Activated naive CD8-positive, alpha-beta T cell treated with anti-CD3 and anti-CD28 coated beads for 36 hours (primary cell): ENCODE measurements around the gene TBC1D22A. TPM values are rescaled to one million over a fixed set of nuclear protein-coding genes. Genes with fewer than 3 reads are reported as not detected.

Source experiments
- DNase-seq: peaks from one replicate; pipeline ENCODE4 v3.0.0; 2021
- H3K27ac Mint-ChIP-seq: one replicate; pipeline ENCODE4 v1.8.0; 2022; ENCODE audit warnings: mild to moderate bottlenecking, moderate library complexity, mixed read lengths
- H3K27me3 Mint-ChIP-seq: one replicate; pipeline ENCODE4 v1.8.0; 2022; ENCODE audit warnings: mild to moderate bottlenecking, mixed read lengths
- H3K36me3 Mint-ChIP-seq: one replicate; pipeline ENCODE4 v1.8.0; 2021; ENCODE audit warnings: mild to moderate bottlenecking, mixed read lengths
- H3K4me1 Mint-ChIP-seq: one replicate; pipeline ENCODE4 v1.8.0; 2021; ENCODE audit warnings: mixed read lengths
- H3K4me3 Mint-ChIP-seq: one replicate; pipeline ENCODE4 v1.8.0; 2022; ENCODE audit warnings: mild to moderate bottlenecking, moderate library complexity, mixed read lengths
- H3K9me3 Mint-ChIP-seq: one replicate; pipeline ENCODE4 v1.8.0; 2022; ENCODE audit warnings: mixed read lengths
- total RNA-seq, 2 experiments: library from RNA; stranded (reverse); gene quantifications; one replicate each; pipeline ENCODE4 v1.2.3, GENCODE V29; 2021

Gene TBC1D22A
- total RNA-seq, 2 experiments from 2014 or later = 42.1 to 42.4 TPM

DNA sequence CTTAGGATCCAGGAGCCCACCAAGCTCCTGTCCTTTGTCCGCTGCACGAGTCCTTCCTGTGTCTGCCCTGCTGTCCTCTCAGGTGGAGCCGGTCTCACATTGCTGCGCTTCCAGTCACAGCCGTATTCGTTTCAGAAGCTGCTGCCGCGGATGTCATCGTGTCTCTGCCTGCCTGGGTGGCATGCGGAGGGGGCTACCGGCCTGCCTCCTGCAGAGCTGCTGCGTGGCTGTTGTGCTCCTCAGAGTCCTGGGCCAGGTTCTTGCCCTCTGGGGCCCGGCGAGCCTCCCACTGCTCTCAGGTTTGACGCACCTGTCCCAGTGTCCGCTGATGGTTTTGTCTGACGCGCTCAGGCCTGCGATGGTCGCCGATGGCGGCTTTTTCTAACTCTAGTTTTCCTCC lies 254.2 kb downstream of the TBC1D22A start:
- H3K27ac Mint-ChIP-seq = no peak overlapping the region
- H3K9me3 Mint-ChIP-seq = no peaks in the 10 kb centered on the region
- H3K36me3 Mint-ChIP-seq = peaks cover 25% of the 10 kb centered on the region
- no peak overlapping the region for H3K4me3 Mint-ChIP-seq
- peaks cover 5% of the 10 kb centered on the region for H3K4me1 Mint-ChIP-seq
- no peaks in the 10 kb centered on the region for H3K27me3 Mint-ChIP-seq
- no peak for DNase-seq

DNA sequence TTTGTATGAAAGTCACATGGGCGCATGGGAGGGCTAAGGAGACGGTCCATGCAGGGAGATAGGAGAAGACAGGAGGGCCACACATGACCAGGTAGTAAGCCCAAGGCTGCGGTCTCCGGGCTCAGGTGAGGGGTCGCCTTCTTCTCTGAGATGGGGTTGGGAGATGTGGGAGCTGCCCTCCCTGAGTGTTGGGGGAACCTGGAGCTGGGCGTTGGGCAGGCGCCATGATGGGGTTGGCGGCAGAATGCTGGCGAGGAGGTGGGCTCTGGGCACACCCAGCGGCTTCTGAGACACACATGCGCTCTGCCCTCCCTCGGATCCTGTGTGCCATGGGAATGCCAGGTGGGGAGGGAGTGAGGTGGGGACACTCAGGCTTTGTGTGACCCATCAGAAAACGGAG lies 254.8 kb downstream of the TBC1D22A start:
- no peaks in the 10 kb centered on the region for H3K9me3 Mint-ChIP-seq
- H3K27ac Mint-ChIP-seq = no peak overlapping the region
- H3K4me3 Mint-ChIP-seq = no peak overlapping the region
- H3K27me3 Mint-ChIP-seq = no peaks in the 10 kb centered on the region
- H3K4me1 Mint-ChIP-seq = peaks cover 8% of the 10 kb centered on the region
- peaks cover 25% of the 10 kb centered on the region for H3K36me3 Mint-ChIP-seq
- DNase-seq = no peak

GRCh38 chr22:47018010-47018910 lies 255.8 kb downstream of the TBC1D22A start:
- H3K27me3 Mint-ChIP-seq = no peaks in the 10 kb centered on the region
- H3K4me1 Mint-ChIP-seq = peaks cover 11% of the 10 kb centered on the region
- H3K9me3 Mint-ChIP-seq = no peaks in the 10 kb centered on the region
- DNase-seq = no peak
- no peak overlapping the region for H3K27ac Mint-ChIP-seq
- peaks cover 26% of the 10 kb centered on the region for H3K36me3 Mint-ChIP-seq
- H3K4me3 Mint-ChIP-seq = no peak overlapping the region

DNA sequence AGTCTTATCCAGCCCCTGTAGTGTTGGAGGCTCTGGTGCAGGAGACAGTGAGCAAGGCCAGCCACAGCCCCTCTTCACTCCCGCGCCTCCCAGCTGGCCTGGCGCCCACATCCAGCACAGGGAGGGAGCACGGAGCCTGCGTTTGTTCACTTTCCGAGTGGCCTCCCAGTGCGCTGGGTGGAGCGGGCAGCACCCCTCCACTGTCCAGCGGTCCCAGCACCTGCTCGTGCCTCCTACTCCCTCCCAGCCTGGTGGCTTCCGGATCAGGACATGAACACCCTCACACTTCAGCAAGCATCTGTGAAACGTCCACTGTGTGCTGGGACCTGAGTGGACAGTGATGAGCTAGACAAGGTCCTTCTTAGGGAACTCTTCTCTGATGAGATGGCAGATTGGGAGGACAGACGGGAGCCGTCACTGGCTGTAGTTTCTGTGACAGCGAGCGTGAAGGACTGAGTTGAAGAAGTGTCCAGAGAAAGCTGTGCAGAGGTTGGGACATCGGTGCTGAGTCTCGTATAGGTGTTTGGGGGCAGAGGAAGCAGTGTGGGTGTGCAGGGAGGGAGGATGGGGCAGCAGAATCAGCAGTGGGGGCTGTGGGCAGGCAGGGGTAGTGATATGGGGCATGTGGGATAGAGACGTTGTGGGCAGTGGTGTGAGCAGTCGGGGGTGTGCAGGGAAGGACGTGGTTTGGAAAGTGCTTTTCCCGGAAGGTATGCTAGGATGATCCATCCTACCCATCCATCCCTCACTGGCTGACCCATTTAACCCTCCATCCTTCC lies 256.8 kb downstream of the TBC1D22A start:
- Mint-ChIP-seq H3K36me3 (peaks cover 26% of the 10 kb centered on the region), H3K27me3 (no peaks in the 10 kb centered on the region), H3K4me1 (peaks cover 13% of the 10 kb centered on the region), H3K9me3 (no peaks in the 10 kb centered on the region), H3K4me3 (no peak overlapping the region), H3K27ac (no peak overlapping the region)
- DNase-seq = no peak

GRCh38 chr22:47020166-47020565 lies 257.7 kb downstream of the TBC1D22A start:
- Mint-ChIP-seq H3K4me1 (peaks cover 13% of the 10 kb centered on the region), H3K27me3 (no peaks in the 10 kb centered on the region), H3K9me3 (no peaks in the 10 kb centered on the region), H3K4me3 (no peak overlapping the region), H3K27ac (no peak overlapping the region), H3K36me3 (peaks cover 29% of the 10 kb centered on the region)
- DNase-seq = no peak

GRCh38 chr22:47021371-47022074 lies 259.1 kb downstream of the TBC1D22A start:
- Mint-ChIP-seq H3K4me1 (peaks cover 16% of the 10 kb centered on the region), H3K27ac (no peak overlapping the region), H3K27me3 (no peaks in the 10 kb centered on the region), H3K4me3 (no peak overlapping the region), H3K9me3 (no peaks in the 10 kb centered on the region), H3K36me3 (peaks cover 26% of the 10 kb centered on the region)
- no peak for DNase-seq

GRCh38 chr22:47022075-47022473 lies 259.6 kb downstream of the TBC1D22A start:
- H3K4me1 Mint-ChIP-seq = peaks cover 16% of the 10 kb centered on the region
- no peaks in the 10 kb centered on the region for H3K9me3 Mint-ChIP-seq
- DNase-seq = no peak
- H3K36me3 Mint-ChIP-seq = peaks cover 25% of the 10 kb centered on the region
- no peak overlapping the region for H3K27ac Mint-ChIP-seq
- H3K4me3 Mint-ChIP-seq = no peak overlapping the region
- no peaks in the 10 kb centered on the region for H3K27me3 Mint-ChIP-seq

GRCh38 chr22:47022475-47022874 lies 260.0 kb downstream of the TBC1D22A start:
- Mint-ChIP-seq H3K4me3 (no peak overlapping the region), H3K27ac (no peak overlapping the region), H3K27me3 (no peaks in the 10 kb centered on the region), H3K4me1 (peaks cover 16% of the 10 kb centered on the region), H3K9me3 (no peaks in the 10 kb centered on the region), H3K36me3 (peaks cover 24% of the 10 kb centered on the region)
- no peak for DNase-seq

DNA sequence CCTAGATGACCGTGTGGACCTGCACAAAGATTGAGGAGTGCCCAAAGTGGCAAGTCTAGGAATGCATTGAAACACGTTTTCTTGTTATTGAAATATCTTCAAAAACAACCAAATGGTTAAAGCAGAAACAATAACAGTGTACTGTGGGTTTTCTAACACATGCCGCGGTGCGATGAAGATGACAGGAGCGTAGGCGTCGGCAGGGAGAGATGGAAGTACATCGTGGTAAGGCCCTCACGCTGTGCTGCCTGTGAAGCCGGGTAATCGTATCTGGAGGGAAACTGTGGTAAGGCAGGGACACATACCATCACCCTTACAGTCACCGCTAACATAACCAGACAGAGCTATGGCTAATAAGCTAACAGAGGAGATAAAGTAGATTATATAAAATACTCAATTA lies 261.4 kb downstream of the TBC1D22A start:
- Mint-ChIP-seq H3K27ac (no peak overlapping the region), H3K27me3 (no peaks in the 10 kb centered on the region), H3K4me3 (no peak overlapping the region), H3K4me1 (peaks cover 16% of the 10 kb centered on the region), H3K36me3 (peaks cover 23% of the 10 kb centered on the region), H3K9me3 (no peaks in the 10 kb centered on the region)
- DNase-seq = no peak

DNA sequence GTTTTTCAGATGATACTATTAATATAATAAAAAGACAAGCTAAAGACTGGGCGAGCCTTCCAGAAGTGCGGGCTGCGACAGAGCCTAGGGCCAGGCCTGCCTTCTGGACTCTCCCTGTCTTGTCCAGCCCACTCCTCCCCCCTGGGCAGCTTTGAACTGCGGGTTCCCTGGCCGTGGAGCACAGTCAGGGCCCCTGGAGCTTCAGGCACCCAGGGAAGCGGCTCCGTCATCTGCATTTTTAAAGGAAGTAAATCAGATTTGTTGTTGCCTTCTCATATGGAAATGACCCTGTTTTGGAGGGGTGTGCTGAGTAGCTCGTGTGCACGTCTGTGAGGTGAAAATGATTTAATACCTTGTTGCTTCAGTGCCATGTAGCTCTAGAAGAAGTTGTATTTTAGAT lies 265.3 kb downstream of the TBC1D22A start:
- H3K36me3 Mint-ChIP-seq = peaks cover 6% of the 10 kb centered on the region
- H3K27ac Mint-ChIP-seq = no peak overlapping the region
- no peaks in the 10 kb centered on the region for H3K9me3 Mint-ChIP-seq
- DNase-seq = no peak
- no peak overlapping the region for H3K4me3 Mint-ChIP-seq
- H3K27me3 Mint-ChIP-seq = no peaks in the 10 kb centered on the region
- peaks cover 5% of the 10 kb centered on the region for H3K4me1 Mint-ChIP-seq

DNA sequence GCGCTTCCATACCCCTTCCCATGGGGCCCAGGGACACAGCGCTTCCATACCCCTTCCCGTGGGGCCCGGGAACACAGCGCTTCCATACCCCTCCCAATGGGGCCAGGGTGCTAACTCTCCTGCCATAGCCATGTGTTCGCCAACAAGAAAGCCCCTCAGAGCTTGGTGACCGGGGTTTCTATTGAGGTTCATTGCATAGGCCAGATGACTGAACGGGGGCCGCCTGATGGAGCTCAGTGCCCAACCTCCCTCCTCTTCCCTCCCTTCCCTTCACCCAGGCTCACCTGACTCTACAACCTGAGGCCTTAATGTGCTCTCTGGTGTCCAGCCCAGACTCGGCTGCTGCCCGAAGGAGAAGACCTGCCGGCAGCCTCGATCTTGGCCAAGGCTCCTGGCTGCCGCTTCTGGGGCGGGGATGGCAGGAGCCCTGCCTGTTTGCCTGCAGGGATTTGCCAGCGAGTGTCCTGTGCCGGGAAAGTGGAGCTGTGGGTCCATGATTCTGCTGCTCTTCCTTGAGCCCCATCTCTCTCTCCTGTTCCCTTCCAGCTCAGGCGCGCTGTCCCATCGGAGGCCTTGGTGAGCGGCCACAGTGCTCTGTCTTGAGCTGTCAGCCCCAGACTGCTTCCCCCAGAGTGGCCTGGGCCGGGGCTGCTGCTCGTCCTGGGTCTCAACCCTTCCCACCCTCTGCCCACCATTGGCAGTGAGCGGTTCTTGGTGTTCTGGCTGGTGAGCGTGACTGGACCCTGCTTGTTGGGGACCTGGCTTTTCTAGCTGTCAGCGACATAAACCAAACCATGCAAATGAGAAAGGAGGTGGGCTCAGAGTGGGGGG lies 267.0 kb downstream of the TBC1D22A start:
- H3K27me3 Mint-ChIP-seq = no peaks in the 10 kb centered on the region
- no peaks in the 10 kb centered on the region for H3K9me3 Mint-ChIP-seq
- no peak overlapping the region for H3K27ac Mint-ChIP-seq
- H3K4me1 Mint-ChIP-seq = peaks cover 3% of the 10 kb centered on the region
- peaks cover 3% of the 10 kb centered on the region for H3K36me3 Mint-ChIP-seq
- DNase-seq = no peak
- H3K4me3 Mint-ChIP-seq = no peak overlapping the region

- Mint-ChIP-seq H3K27me3 (no peaks in the 10 kb centered on the region), H3K4me3 (no peak overlapping the region), H3K4me1 (peaks cover 3% of the 10 kb centered on the region), H3K9me3 (no peaks in the 10 kb centered on the region), H3K27ac (no peak overlapping the region), H3K36me3 (peaks cover 2% of the 10 kb centered on the region)
- no peak for DNase-seq
Measured at GRCh38 chr22:47030143-47030661, 267.8 kb downstream of the TBC1D22A start.

- H3K9me3 Mint-ChIP-seq = no peaks in the 10 kb centered on the region
Measured at GRCh38 chr22:47030881-47031627, 268.6 kb downstream of the TBC1D22A start.

GRCh38 chr22:47031628-47031915 lies 269.1 kb downstream of the TBC1D22A start:
- Mint-ChIP-seq H3K36me3 (peaks cover 2% of the 10 kb centered on the region), H3K4me3 (no peak overlapping the region), H3K9me3 (no peaks in the 10 kb centered on the region), H3K27me3 (no peaks in the 10 kb centered on the region), H3K4me1 (no peaks in the 10 kb centered on the region), H3K27ac (no peak overlapping the region)
- DNase-seq = no peak

More at GRCh38 chr22:47030881-47031627, 268.6 kb downstream of the TBC1D22A start:
- Mint-ChIP-seq H3K36me3 (peaks cover 2% of the 10 kb centered on the region), H3K4me1 (no peaks in the 10 kb centered on the region), H3K4me3 (no peak overlapping the region), H3K27ac (no peak overlapping the region), H3K27me3 (no peaks in the 10 kb centered on the region)
- no peak for DNase-seq
